IPS-18c (cell line): Measurements from ENCODE around the gene CSTA.

Source experiments
- H3K4me3 ChIP-seq: 2 replicates; pipeline ENCODE4 v1.7.0; 2013; ENCODE audit warnings: low read depth, mild to moderate bottlenecking, low read length, moderate library complexity; ENCODE audit not compliant: insufficient read depth
- H3K9me3 ChIP-seq: one replicate; pipeline ENCODE4 v1.6.1; 2013; ENCODE audit warnings: mild to moderate bottlenecking, low read length, moderate library complexity; ENCODE audit not compliant: control insufficient read depth, insufficient read depth

The CSTA gene

GRCh38 chr3:122314228-122314876, 10.7 kb upstream of the CSTA start:
- Histone ChIP-seq H3K9me3 (no peaks in the 10 kb centered on the region), H3K4me3 (no peak overlapping the region)

DNA sequence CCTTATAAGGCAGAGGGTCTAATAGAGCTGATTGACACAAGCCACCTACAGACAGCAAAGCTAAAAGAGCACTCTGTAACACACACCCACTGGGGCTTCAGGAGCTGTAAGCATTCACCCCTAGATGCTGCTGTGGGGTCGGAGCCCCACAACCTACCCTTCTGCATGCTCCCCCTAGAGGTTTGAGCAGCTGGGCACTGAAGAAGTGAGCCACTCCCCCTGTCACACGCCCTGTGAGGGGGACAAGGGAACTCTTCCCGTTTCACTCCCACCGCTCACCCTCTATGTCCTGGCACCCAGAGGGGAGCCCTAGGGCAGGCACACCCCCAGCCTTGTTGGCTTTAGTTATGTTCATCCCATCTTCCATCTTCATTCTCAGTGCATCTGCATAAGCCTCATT, 9.4 kb upstream of the CSTA start:
- no peaks in the 10 kb centered on the region for H3K9me3 ChIP-seq
- no peak overlapping the region for H3K4me3 ChIP-seq

- H3K9me3 ChIP-seq, result no peaks in the 10 kb centered on the region
- H3K4me3 ChIP-seq, result no peak overlapping the region
Observed at GRCh38 chr3:122316368-122316767, 8.7 kb upstream of the CSTA start.

DNA sequence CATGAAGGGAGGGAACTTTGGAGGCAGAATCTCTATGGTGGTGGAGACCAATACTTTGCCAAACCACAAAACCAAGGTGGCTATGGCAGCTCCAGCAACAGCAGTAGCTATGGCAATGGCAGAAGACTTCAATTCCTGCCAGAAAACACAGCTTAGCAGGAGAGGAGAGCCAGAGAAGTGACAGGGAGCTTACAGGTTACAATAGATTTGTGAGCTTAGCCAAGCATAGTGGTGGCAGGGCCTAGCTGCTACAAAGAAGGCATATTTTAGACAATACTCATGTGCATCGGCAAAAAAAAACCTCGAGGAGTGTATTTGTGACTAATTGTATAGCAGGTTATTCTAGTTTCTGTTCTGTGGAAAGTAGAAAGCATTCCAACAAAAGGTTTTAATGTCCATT, 6.4 kb upstream of the CSTA start:
- Histone ChIP-seq H3K4me3 (no peak overlapping the region), H3K9me3 (no peaks in the 10 kb centered on the region)

GRCh38 chr3:122322095-122323075, 2.7 kb upstream of the CSTA start:
- no peaks in the 10 kb centered on the region for H3K9me3 ChIP-seq
- H3K4me3 ChIP-seq, result no peak overlapping the region

DNA sequence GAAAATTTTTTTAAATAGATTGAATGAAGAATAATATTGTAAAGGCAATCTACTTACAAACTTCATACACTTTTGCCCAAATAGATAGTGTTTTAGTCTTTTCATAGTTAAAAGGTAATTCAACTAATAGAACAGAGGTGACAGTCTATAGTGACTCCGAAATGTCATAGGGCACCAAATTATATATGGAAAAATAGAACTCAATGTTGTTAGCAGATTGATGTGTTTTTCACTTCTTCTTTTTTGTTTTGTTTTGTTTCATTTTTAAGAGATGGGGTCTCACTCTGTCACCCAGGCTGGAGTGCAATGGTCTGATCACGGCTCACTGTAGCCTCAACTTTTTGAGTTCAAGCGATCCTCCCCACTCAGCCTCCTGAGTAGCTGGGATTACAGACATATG, 721 bp downstream of the CSTA start:
- Histone ChIP-seq H3K9me3 (no peaks in the 10 kb centered on the region), H3K4me3 (no peak overlapping the region)

GRCh38 chr3:122331886-122332285, 6.8 kb downstream of the CSTA start:
- Histone ChIP-seq H3K4me3 (no peak overlapping the region), H3K9me3 (no peaks in the 10 kb centered on the region)

DNA sequence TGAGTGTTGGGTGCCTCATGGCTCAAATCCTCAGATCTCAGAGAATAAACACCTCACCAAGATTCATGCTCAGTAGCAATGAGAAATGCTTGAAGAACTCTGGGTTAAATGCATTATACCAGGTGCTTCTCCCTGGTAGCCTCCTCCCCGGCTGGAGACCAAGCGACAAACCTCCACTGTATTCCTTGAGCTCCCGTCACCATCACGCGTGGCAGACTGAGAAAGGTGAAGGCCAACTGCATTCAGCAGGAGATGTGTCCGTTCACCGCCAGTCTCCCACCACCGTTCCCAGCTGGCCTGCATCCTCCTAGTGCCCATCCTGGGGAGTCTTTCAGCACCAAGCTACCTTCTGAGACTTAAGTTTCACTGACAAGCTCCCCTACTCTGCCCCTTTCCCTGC, 7.5 kb downstream of the CSTA start:
- no peaks in the 10 kb centered on the region for H3K9me3 ChIP-seq
- no peak overlapping the region for H3K4me3 ChIP-seq

DNA sequence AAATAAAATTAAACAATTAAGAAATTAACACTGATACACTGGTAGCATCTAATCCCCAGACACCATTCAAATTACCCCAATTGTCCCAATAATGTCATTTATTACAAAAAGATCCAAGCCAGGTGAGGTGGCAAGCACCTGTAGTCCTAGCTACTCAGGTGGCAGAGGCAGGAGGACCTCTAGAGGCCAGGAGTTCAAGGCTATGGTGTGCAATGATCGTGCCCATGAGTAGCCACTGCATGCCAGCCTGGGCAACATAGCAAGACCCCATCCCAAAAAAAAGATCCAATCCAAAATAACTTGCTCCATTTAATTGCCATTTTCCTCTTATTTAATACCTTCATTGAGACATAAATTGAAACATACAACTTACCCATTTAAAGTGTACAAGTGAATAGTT, 17.8 kb downstream of the CSTA start:
- H3K4me3 ChIP-seq, result no peak overlapping the region
- H3K9me3 ChIP-seq, result peaks cover 3% of the 10 kb centered on the region

GRCh38 chr3:122343654-122344053, 18.6 kb downstream of the CSTA start:
- H3K4me3 ChIP-seq, result no peak overlapping the region
- peaks cover 3% of the 10 kb centered on the region for H3K9me3 ChIP-seq

GRCh38 chr3:122349171-122349570, 24.1 kb downstream of the CSTA start:
- Histone ChIP-seq H3K9me3 (peaks cover 3% of the 10 kb centered on the region), H3K4me3 (no peak overlapping the region)

DNA sequence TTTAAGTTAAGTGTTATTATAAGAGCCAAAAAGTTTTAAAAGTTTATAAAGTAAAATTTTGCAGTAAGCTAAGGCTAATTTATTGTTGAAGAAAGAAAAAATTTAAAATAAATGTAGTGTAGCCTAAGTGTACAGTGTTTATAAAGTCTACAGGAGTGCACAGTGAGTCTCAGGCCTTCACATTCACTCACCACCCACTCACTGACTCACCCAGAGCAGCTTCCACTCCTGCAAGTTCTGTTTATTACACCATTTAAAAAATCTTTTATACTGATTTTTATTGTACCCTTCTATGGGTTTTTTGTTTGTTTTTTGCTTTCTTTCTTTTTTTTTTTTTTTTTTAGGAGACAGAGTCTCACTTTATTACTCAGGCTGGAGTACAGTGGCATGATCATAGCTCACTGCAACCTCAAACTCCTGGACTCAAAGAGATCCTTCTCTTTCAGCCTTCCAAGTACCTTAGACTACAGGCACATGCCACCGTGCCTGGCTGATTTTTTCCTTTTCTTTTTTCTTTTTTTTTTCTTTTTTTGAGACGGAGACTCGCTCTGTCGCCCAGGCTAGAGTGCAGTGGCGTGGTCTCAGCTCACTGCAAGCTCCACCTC, 25.9 kb downstream of the CSTA start:
- Histone ChIP-seq H3K4me3 (no peak overlapping the region), H3K9me3 (peaks cover 3% of the 10 kb centered on the region)

DNA sequence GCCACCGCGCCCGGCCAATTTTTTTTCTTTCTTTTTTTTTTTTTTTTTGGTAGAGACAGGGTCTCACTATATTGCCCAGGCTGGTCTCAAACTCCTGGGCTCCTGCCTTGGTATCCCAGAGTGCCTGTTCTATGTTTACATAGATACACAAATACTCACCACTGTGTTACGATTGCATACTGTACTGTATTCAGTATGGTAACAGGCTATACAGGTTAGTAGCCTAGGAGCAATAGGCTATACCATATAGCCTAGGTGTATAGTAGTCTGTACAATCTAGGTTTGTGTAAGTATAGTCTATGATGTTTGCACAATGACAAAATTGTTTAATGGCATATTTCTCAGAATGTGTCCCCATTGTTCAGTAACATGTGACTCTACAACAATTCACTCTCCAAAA, 26.6 kb downstream of the CSTA start:
- H3K9me3 ChIP-seq, result peaks cover 3% of the 10 kb centered on the region
- H3K4me3 ChIP-seq, result no peak overlapping the region

DNA sequence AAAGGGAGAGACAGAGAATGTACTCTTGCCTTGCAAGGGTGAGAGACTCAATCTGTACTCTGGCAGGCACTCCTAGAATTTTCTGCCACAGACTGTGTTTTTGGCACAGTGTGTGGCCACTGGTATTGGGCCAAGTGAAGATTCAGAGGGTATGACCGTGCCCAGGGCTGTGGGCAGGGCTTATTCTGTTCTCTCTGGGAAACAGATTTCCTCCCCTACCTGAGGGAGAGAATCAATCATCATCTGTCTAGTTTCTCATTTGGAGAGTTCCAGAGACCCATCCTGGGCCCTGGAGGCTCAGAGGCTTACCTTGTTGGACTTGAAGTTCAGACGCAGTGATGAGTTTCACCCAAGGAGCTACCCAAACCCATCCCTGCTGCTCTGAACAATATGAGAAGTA, 28.2 kb downstream of the CSTA start:
- Histone ChIP-seq H3K4me3 (no peak overlapping the region), H3K9me3 (no peaks in the 10 kb centered on the region)

DNA sequence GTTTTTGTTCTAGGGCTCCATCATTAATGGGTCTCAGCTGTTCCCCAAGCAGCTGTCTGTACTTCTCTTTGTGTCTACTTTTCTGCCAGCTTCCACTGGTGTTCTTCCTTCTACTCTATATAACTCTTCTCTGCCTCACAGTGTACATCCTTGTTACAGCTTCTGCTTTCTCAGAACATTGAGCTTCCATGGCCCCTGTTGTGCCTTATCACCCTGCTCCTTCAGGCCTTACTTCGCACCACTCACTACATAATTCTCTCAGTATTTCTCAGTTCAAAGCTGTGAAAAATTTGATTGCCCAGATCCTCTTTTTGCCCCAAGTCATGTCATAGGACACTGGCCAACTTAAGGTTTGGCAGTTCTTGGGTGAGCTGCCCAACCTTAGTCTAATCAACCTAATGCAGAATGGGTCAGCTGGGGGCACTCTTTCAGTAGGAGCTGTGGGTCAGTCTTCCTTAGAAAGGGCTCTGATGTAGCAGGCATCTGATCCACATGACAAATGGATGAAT, 28.9 kb downstream of the CSTA start:
- Histone ChIP-seq H3K4me3 (no peak overlapping the region), H3K9me3 (no peaks in the 10 kb centered on the region)

DNA sequence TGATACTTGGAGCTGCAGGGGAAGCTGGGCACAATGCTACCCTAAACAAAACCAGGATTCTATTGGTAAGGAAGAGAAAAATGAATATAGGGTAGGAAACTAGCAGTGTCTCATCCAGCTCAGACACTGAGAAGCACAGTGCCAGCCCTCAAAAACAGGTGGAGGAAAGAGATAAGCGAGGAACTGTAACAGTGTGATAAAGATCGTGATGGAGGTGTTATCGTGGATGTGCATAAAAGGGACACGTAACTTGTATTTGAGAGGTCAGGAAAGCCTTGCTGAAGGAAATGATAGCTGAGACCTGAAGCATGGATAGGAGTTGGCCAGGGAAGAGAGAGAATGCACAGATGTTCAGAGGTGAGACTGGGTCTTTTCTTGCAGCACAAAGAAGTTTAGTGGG, 30.6 kb downstream of the CSTA start:
- Histone ChIP-seq H3K9me3 (no peaks in the 10 kb centered on the region), H3K4me3 (no peak overlapping the region)

- H3K4me3 ChIP-seq, result no peak overlapping the region
- H3K9me3 ChIP-seq, result no peaks in the 10 kb centered on the region
Observed at GRCh38 chr3:122356402-122356801, 31.4 kb downstream of the CSTA start.
